Measurements from ENCODE around the gene CFAP57.

DNA sequence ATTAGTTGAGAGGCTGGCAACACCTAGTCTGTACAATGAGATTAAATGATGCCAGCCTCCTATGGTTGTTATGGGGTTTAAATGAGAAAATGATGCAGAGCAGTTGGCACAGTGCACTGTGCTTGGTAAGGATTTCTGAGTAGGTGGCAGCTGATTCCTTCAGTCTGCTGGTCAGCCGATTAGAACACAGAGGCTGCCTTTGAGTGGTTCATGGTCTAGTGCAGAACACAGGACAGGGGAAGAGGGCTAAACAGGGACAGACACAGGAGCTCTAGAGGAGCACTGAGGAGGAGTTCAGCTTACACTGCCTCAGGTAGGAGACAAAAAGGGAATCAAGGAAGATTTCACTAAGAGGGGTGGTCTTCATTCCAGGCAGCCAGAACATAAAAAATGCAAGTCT lies 130.1 kb downstream of the CFAP57 start:
- no peak for TF ChIP-seq EZH2phosphoT487 (conservative IDR thresholded peaks at IDR 0.05; ENCODE audit: low read length)
- TF ChIP-seq, protein P1, sequence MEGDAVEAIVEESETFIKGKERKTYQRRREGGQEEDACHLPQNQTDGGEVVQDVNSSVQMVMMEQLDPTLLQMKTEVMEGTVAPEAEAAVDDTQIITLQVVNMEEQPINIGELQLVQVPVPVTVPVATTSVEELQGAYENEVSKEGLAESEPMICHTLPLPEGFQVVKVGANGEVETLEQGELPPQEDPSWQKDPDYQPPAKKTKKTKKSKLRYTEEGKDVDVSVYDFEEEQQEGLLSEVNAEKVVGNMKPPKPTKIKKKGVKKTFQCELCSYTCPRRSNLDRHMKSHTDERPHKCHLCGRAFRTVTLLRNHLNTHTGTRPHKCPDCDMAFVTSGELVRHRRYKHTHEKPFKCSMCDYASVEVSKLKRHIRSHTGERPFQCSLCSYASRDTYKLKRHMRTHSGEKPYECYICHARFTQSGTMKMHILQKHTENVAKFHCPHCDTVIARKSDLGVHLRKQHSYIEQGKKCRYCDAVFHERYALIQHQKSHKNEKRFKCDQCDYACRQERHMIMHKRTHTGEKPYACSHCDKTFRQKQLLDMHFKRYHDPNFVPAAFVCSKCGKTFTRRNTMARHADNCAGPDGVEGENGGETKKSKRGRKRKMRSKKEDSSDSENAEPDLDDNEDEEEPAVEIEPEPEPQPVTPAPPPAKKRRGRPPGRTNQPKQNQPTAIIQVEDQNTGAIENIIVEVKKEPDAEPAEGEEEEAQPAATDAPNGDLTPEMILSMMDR (IDR thresholded peaks at IDR 0.05; ENCODE audit: insufficient read depth, low read length, poor library complexity, severe bottlenecking): no peak
